ENCODE data around the gene TMBIM1.

DNA sequence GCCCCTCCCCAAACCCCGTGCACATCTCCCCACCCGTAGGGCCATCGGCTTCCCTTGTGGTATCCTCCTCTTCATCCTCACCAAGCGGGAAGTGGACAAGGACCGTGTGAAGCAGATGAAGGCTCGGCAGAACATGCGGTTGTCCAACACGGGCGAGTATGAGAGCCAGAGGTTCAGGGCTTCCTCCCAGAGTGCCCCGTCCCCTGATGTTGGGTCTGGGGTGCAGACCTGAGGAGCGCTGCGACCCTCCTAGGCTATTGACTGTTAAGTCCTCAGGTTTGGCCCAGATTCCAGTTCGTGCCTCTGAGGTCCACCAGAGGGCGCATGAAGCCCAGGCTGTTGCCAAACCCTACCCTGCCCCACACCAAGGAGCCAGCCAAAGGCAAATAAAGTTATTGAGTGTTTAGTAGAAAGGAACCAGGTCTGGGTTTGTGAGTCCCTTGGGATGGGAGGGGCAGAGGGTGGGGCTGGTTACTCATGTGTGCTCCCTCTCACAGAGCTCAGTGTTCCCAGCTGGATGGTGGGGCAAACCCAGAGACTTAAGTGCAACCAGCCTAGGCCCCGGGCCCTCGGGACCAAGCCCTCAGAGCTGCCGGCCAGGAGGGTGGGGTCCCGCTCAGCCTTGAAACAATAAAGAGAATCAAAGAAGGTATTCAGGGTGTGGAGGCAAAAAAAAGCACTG is 19.6 kb downstream of the TMBIM1 start:
- TF ChIP-seq EHMT2 (IDR thresholded peaks at IDR 0.05) (no peak), PHF8 (IDR thresholded peaks at IDR 0.05; ENCODE audit: borderline replicate concordance, low read length) (no peak), XRCC4 (IDR thresholded peaks at IDR 0.05; ENCODE audit: extremely low read depth, insufficient read depth, insufficient read length) (no peak), PML (IDR thresholded peaks at IDR 0.05; ENCODE audit: low read length) (no peak)
- TF ChIP-seq, protein P1, sequence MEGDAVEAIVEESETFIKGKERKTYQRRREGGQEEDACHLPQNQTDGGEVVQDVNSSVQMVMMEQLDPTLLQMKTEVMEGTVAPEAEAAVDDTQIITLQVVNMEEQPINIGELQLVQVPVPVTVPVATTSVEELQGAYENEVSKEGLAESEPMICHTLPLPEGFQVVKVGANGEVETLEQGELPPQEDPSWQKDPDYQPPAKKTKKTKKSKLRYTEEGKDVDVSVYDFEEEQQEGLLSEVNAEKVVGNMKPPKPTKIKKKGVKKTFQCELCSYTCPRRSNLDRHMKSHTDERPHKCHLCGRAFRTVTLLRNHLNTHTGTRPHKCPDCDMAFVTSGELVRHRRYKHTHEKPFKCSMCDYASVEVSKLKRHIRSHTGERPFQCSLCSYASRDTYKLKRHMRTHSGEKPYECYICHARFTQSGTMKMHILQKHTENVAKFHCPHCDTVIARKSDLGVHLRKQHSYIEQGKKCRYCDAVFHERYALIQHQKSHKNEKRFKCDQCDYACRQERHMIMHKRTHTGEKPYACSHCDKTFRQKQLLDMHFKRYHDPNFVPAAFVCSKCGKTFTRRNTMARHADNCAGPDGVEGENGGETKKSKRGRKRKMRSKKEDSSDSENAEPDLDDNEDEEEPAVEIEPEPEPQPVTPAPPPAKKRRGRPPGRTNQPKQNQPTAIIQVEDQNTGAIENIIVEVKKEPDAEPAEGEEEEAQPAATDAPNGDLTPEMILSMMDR (IDR thresholded peaks at IDR 0.05 in 2 of 3, conservative IDR thresholded peaks at IDR 0.05 in 1 of 3; ENCODE audit: insufficient read depth in 2 of 3, low read depth in 1 of 3, low read length in 3 of 3), result peak; percentile 81 to 85 (median 82)
